SK-N-SH (cell line): Measurements from ENCODE around the gene RRBP1.

Experiments used
- CHD2 ChIP-seq: fragments of 150-350 bp; IDR thresholded peaks from 2 replicates; pipeline ENCODE4 v1.6.1; 2018; ENCODE audit warnings: low read length; ENCODE audit not compliant: partially characterized antibody
- FOXJ3 ChIP-seq: sonication (generic); formaldehyde crosslinking; IDR thresholded peaks from 2 replicates; pipeline ENCODE4 v1.5.1; 2020; ENCODE audit warnings: mild to moderate bottlenecking, missing genetic modification reagents
- MXI1 ChIP-seq: IDR thresholded peaks from 2 replicates; pipeline ENCODE4 v1.6.1; 2012; ENCODE audit warnings: mild to moderate bottlenecking, low read depth, low read length, improper control_type of control experiment
- POLR2AphosphoS5 ChIP-seq: IDR thresholded peaks from 2 replicates; pipeline ENCODE4 v1.6.1; 2012; ENCODE audit warnings: low read depth, low read length
- RAD21 ChIP-seq: IDR thresholded peaks from 2 replicates; pipeline ENCODE4 v1.6.1; 2012; ENCODE audit warnings: mild to moderate bottlenecking, low read length
- REST ChIP-seq: IDR thresholded peaks from 2 replicates; pipeline ENCODE4 v1.6.1; 2012; ENCODE audit warnings: mild to moderate bottlenecking, low read depth, low read length, moderate library complexity
- SIN3A ChIP-seq: IDR thresholded peaks from 2 replicates; pipeline ENCODE4 v1.6.1; 2012; ENCODE audit warnings: low read depth, mild to moderate bottlenecking, low read length, moderate library complexity, borderline replicate concordance
- TAF1 ChIP-seq: IDR thresholded peaks from 2 replicates; pipeline ENCODE4 v1.6.1; 2012; ENCODE audit warnings: low read depth, mild to moderate bottlenecking, low read length, moderate library complexity, borderline replicate concordance
- ZBTB33 ChIP-seq: IDR thresholded peaks from 2 replicates; pipeline ENCODE4 v1.4.0; 2012; ENCODE audit warnings: low read depth, borderline replicate concordance
- TF ChIP-seq, protein P1 (sequence below): fragments of 200-600 bp; sonication (generic); IDR thresholded peaks from 2 replicates; pipeline ENCODE4 v1.6.1; 2017; ENCODE audit warnings: antibody characterized with exemption, mild to moderate bottlenecking, moderate library complexity
- TF ChIP-seq, protein P2 (sequence below): IDR thresholded peaks from 2 replicates; pipeline ENCODE4 v1.4.0; 2012; ENCODE audit warnings: low read depth

GRCh38 chr20:17650301-17651128 lies 31.5 kb downstream of the RRBP1 start:
- TF ChIP-seq POLR2AphosphoS5 (no peak), REST (no peak), CHD2 (no peak), FOXJ3 (CRISPR knock-in tag) (no peak), SIN3A (no peak), RAD21 (no peak), TAF1 (no peak), MXI1 (no peak), ZBTB33 (no peak)
- TF ChIP-seq, protein P1, sequence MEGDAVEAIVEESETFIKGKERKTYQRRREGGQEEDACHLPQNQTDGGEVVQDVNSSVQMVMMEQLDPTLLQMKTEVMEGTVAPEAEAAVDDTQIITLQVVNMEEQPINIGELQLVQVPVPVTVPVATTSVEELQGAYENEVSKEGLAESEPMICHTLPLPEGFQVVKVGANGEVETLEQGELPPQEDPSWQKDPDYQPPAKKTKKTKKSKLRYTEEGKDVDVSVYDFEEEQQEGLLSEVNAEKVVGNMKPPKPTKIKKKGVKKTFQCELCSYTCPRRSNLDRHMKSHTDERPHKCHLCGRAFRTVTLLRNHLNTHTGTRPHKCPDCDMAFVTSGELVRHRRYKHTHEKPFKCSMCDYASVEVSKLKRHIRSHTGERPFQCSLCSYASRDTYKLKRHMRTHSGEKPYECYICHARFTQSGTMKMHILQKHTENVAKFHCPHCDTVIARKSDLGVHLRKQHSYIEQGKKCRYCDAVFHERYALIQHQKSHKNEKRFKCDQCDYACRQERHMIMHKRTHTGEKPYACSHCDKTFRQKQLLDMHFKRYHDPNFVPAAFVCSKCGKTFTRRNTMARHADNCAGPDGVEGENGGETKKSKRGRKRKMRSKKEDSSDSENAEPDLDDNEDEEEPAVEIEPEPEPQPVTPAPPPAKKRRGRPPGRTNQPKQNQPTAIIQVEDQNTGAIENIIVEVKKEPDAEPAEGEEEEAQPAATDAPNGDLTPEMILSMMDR, result no peak
- TF ChIP-seq, protein P2, sequence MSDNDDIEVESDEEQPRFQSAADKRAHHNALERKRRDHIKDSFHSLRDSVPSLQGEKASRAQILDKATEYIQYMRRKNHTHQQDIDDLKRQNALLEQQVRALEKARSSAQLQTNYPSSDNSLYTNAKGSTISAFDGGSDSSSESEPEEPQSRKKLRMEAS, result no peak
